Activated CD4-positive, alpha-beta T cell treated with anti-CD3 and anti-CD28 coated beads, Interleukin-2, Interleukin-6, amounts not matched to agents 100 ng/mL and 50 ng/mL, durations not matched to agents 16 hours and 8 hours (primary cell): ENCODE results near the gene TWF2.
A peak's percentile ranks its signal among the peaks of the same experiment; 100 is the strongest.

Experiments
- DNase-seq: peaks from one replicate; pipeline ENCODE4 v3.0.0-alpha.2; 2020

TWF2 gene

GRCh38 chr3:52221563-52222318 is 17.2 kb downstream of the TWF2 start:
- DNase-seq: peak; percentile 61

GRCh38 chr3:52221141-52221562 is 17.8 kb downstream of the TWF2 start:
- no peak for DNase-seq

- DNase-seq: peak; percentile 91
These were observed 18.5 kb downstream of the TWF2 start for GRCh38 chr3:52220380-52221026.

- no peak for DNase-seq
These were observed 19.9 kb downstream of the TWF2 start for GRCh38 chr3:52218937-52219650.

- DNase-seq: no peak
These were observed 20.5 kb downstream of the TWF2 start for GRCh38 chr3:52218454-52218853.

GRCh38 chr3:52218026-52218425 is 20.9 kb downstream of the TWF2 start:
- no peak for DNase-seq

- DNase-seq: no peak
These were observed 21.6 kb downstream of the TWF2 start for GRCh38 chr3:52217409-52217805.

GRCh38 chr3:52216585-52217408 is 22.2 kb downstream of the TWF2 start:
- DNase-seq: peak; percentile 51

- DNase-seq: no peak
These were observed 23.6 kb downstream of the TWF2 start for GRCh38 chr3:52215351-52215750.

GRCh38 chr3:52213901-52214300 is 25.1 kb downstream of the TWF2 start:
- DNase-seq: no peak

GRCh38 chr3:52213005-52213404 is 26.0 kb downstream of the TWF2 start:
- no peak for DNase-seq

- no peak for DNase-seq
These were observed 27.6 kb downstream of the TWF2 start for GRCh38 chr3:52211268-52211891.

GRCh38 chr3:52210550-52211046 is 28.4 kb downstream of the TWF2 start:
- DNase-seq: no peak

GRCh38 chr3:52210037-52210436 is 28.9 kb downstream of the TWF2 start:
- no peak for DNase-seq

GRCh38 chr3:52208556-52208955 is 30.4 kb downstream of the TWF2 start:
- DNase-seq: no peak

- no peak for DNase-seq
These were observed 33.1 kb downstream of the TWF2 start for GRCh38 chr3:52205727-52206372.

- DNase-seq: no peak
These were observed 34.5 kb downstream of the TWF2 start for GRCh38 chr3:52204337-52205073.

GRCh38 chr3:52203701-52204100 is 35.3 kb downstream of the TWF2 start:
- DNase-seq: no peak

GRCh38 chr3:52202384-52203077 is 36.4 kb downstream of the TWF2 start:
- no peak for DNase-seq

GRCh38 chr3:52200981-52201679 is 37.8 kb downstream of the TWF2 start:
- no peak for DNase-seq
